C4-2B (cell line): ENCODE results near the gene WWOX.

Experiments
- CTCF ChIP-seq: fragments of 450-650 bp; conservative IDR thresholded peaks from 2 replicates; pipeline ENCODE4 v1.5.1; 2017; ENCODE audit warnings: mild to moderate bottlenecking
- ZFX ChIP-seq: fragments of 450-650 bp; IDR thresholded peaks from 2 replicates; pipeline ENCODE4 v1.6.1; 2017

GRCh38 chr16:78311831-78312230 lies 212.4 kb downstream of the WWOX start:
- TF ChIP-seq CTCF = no peak
- TF ChIP-seq ZFX = no peak
